HEK293T (cell line): ENCODE data around the gene ACTRT2.

Experiments
- ELF4 ChIP-seq: fragments of 450-650 bp; IDR thresholded peaks from 2 replicates; pipeline ENCODE4 v1.6.1; 2017; ENCODE audit warnings: antibody characterized with exemption
- FOXK2 ChIP-seq: fragments of 450-650 bp; IDR thresholded peaks from 2 replicates; pipeline ENCODE4 v1.6.1; 2016; ENCODE audit warnings: mild to moderate bottlenecking
- HDGF ChIP-seq: fragments of 450-650 bp; IDR thresholded peaks from 2 replicates; pipeline ENCODE4 v1.6.1; 2017; ENCODE audit warnings: antibody characterized with exemption, borderline replicate concordance
- LEF1 ChIP-seq: fragments of 450-650 bp; IDR thresholded peaks from 2 replicates; pipeline ENCODE4 v1.6.1; 2017; ENCODE audit warnings: mild to moderate bottlenecking, borderline replicate concordance
- NFRKB ChIP-seq: fragments of 450-650 bp; IDR thresholded peaks from 2 replicates; pipeline ENCODE4 v1.6.1; 2016; ENCODE audit warnings: mild to moderate bottlenecking, moderate library complexity
- SP1 ChIP-seq: fragments of 450-650 bp; IDR thresholded peaks from 2 replicates; pipeline ENCODE4 v1.6.1; 2017
- TARDBP ChIP-seq: fragments of 450-650 bp; IDR thresholded peaks from 2 replicates; pipeline ENCODE4 v1.6.1; 2016

GRCh38 chr1:3051270-3052268, 30.3 kb downstream of the ACTRT2 start:
- TF ChIP-seq LEF1 (no peak), ELF4 (no peak), TARDBP (no peak), HDGF (no peak), NFRKB (no peak), FOXK2 (no peak), SP1 (no peak)
